AG04450 (cell line): ENCODE results near the gene TMPRSS9. TPM values are rescaled to one million over a fixed set of nuclear protein-coding genes. Genes with fewer than 3 reads are reported as not detected.

Experiments used
- CTCF ChIA-PET: fragments of 300-600, 350-600 bp; formaldehyde crosslinking; extraction: SDS; loops from one replicate; lab custom pipeline; 2022; ENCODE audit warnings: antibody characterized with exemption, inconsistent platforms; lab: Charles Lee
- POLR2A ChIA-PET: fragments of 350-600 bp; formaldehyde crosslinking; extraction: SDS; loops from one replicate; lab custom pipeline; 2021; ENCODE audit warnings: antibody characterized with exemption, inconsistent platforms; lab: Yijun Ruan, JAX
- DNase-seq: peaks from one replicate; pipeline ENCODE4 v3.0.0-alpha.2; 2011; ENCODE audit warnings: low read depth, low spot score
- H3K27ac ChIP-seq: one replicate; pipeline ENCODE4 v1.5.1; 2012; ENCODE audit warnings: low read depth, low read length, control low read depth
- H3K27me3 ChIP-seq: one replicate; pipeline ENCODE4 v1.6.0; 2012; ENCODE audit warnings: low read length; ENCODE audit not compliant: control insufficient read depth, insufficient read depth
- H3K4me3 ChIP-seq: 2 replicates; pipeline ENCODE4 v1.5.1; 2011; ENCODE audit warnings: mild to moderate bottlenecking, low read depth, low read length, control low read depth
- H3K9me3 ChIP-seq: 2 replicates; pipeline ENCODE4 v1.5.1; 2012; ENCODE audit warnings: low read length; ENCODE audit not compliant: control insufficient read depth, insufficient read depth
- CTCF ChIP-seq: IDR thresholded peaks from 2 replicates; pipeline ENCODE4 v1.5.1; 2011; ENCODE audit warnings: low read depth, low read length, control low read depth, inconsistent platforms
- polyA plus RNA-seq: library from polyadenylated mRNA; depleted of rRNA; stranded (reverse); fragments of >200 nt; gene quantifications from 2 replicates; pipeline ENCODE4 v1.2.3, GENCODE V29; 2011

TMPRSS9 gene
- polyA plus RNA-seq, 1 experiment, result not detected

GRCh38 chr19:2338055-2338615, 21.9 kb upstream of the TMPRSS9 start:
- peaks cover 17% of the 10 kb centered on the region for H3K9me3 ChIP-seq
- DNase-seq, result no peak
- CTCF ChIA-PET, result no interaction called here
- no peaks in the 10 kb centered on the region for H3K27me3 ChIP-seq
- H3K27ac ChIP-seq, result no peak overlapping the region
- no peak overlapping the region for H3K4me3 ChIP-seq
- POLR2A ChIA-PET, result no interaction called here
- no peak for TF ChIP-seq CTCF

- no peak for TF ChIP-seq CTCF
- Histone ChIP-seq H3K27me3 (no peaks in the 10 kb centered on the region), H3K27ac (no peak overlapping the region), H3K9me3 (peaks cover 17% of the 10 kb centered on the region), H3K4me3 (no peak overlapping the region)
- ChIA-PET CTCF (no interaction called here), POLR2A (no interaction called here)
- DNase-seq, result no peak
These were observed 21.1 kb upstream of the TMPRSS9 start for GRCh38 chr19:2338751-2339643.

- H3K27ac ChIP-seq, result no peak overlapping the region
- no peaks in the 10 kb centered on the region for H3K27me3 ChIP-seq
- no peak overlapping the region for H3K4me3 ChIP-seq
- no peak for TF ChIP-seq CTCF
- no peak for DNase-seq
- CTCF ChIA-PET, result no interaction called here
- POLR2A ChIA-PET, result no interaction called here
- H3K9me3 ChIP-seq, result peaks cover 10% of the 10 kb centered on the region
These were observed 20.3 kb upstream of the TMPRSS9 start for GRCh38 chr19:2339644-2340310.

DNA sequence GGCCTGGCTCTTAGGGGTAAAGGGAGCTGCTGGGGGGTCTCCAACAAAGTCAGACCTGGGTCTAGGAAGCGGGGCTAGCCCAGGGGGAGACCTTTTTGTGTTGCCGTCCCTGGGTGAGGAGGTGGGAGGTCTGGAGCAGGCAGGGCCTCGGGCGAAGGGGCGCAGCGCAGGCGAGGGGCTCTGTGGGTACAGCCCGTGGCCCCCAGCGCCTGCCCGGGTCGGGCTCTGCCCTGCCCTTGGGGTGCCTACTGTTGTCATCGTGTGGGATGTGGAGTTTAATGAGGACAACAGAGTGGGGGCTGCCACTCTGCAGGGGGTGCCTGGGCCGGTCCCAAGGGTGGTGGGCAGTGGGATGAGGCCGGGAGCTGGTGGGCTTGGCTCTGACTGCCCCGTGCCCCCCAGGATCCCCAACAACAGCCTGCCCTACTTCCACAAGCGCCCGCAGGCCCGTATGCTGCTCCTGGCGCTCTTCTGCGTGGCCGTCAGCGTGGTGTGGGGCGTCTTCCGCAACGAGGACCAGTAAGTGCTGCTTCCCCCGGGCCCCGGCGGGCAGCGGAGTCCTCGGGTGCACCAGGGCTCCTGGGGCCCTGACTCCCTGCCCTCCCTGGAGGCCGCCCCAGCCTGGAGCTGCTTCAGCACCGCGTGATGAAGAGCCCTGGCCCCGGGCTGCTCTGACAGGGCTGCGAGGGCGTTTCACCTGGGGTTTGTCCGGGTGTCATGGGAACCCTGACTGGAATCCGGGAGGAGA, 19.4 kb upstream of the TMPRSS9 start:
- no peak overlapping the region for H3K4me3 ChIP-seq
- no peaks in the 10 kb centered on the region for H3K27me3 ChIP-seq
- H3K9me3 ChIP-seq, result peaks cover under 1% of the 10 kb centered on the region; the same call in 1 of the 2 replicates
- no peak for DNase-seq
- CTCF ChIA-PET, result no interaction called here
- H3K27ac ChIP-seq, result no peak overlapping the region
- no peak for TF ChIP-seq CTCF
- POLR2A ChIA-PET, result no interaction called here
